ENCODE results near the gene SPEF2. TPM values are rescaled to one million over a fixed set of nuclear protein-coding genes. Genes with fewer than 3 reads are reported as not detected.

The SPEF2 gene
- total RNA-seq, 1 experiment from 2014 or later: 0.87 TPM

DNA sequence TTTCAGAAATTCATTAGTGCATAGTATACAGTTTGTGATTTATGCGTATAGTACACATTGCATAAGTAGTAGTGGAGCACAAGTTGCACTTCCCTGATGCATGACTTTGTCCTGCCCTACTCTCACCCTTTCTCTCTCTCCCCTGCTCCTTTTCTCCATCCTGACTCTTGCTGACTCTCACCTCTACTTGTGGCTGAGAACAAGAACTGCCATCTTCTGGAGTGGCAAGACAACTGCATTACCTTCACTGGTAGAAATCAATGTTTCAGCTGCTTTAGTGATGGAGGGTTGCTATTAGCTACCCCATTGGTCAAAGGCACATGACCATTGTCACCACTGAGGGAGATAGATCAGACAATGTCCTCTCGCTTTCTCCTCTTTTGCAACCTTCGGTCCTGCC lies 26.9 kb downstream of the SPEF2 start:
- ATAC-seq: no peak
- DNase-seq (ENCODE audit: low read depth, low spot score): no peak
- POLR2A ChIA-PET: no interaction called here

GRCh38 chr5:35647128-35647527 lies 29.5 kb downstream of the SPEF2 start:
- DNase-seq (ENCODE audit: low read depth, low spot score): no peak
- Histone ChIP-seq H3K4me1 (ENCODE audit: control insufficient read depth, insufficient read depth, low read length) (no peaks in the 10 kb centered on the region), H3K36me3 (ENCODE audit: control insufficient read depth, insufficient read depth, low read length) (no peaks in the 10 kb centered on the region), H3K27me3 (ENCODE audit: control insufficient read depth, insufficient read depth, low read length) (no peaks in the 10 kb centered on the region), H3K4me3 (ENCODE audit: low read depth in 2 of 2, low read length in 2 of 2) (no peak overlapping the region), H3K27ac (ENCODE audit: low read length) (no peak overlapping the region), H3K9me3 (ENCODE audit: control insufficient read depth, insufficient read depth, low read depth, low read length) (no peaks in the 10 kb centered on the region)
- ATAC-seq: no peak
- ChIA-PET POLR2A (no interaction called here), CTCF (interaction anchor here (0.9 kb wide), 1 partner anchor 50 kb away, joined by 8 read pairs; no protein-coding TSS in a partner anchor)
- no peak for TF ChIP-seq TCF7L2 (IDR thresholded peaks at IDR 0.05; ENCODE audit: low read depth, low read length)
- no peak for TF ChIP-seq REST (IDR thresholded peaks at IDR 0.05; ENCODE audit: insufficient read depth in 1 of 2, low read depth in 2 of 2, low read length in 1 of 2)
- no TSS peak for BruUV-seq (replicated peaks)
- intact Hi-C loops (cut with micrococcal nuclease; ENCODE audit: unreplicated experiment): no loop called here
- in situ Hi-C loops (cut with HindIII; ENCODE audit: low pct_unique_long_range_greater_than_20kb, low sequenced_read_pairs): no loop called here

More for the DNA sequence above, 26.9 kb downstream of the SPEF2 start:
- no peaks in the 10 kb centered on the region for H3K27me3 ChIP-seq (ENCODE audit: control insufficient read depth, insufficient read depth, low read length)
- H3K27ac ChIP-seq (ENCODE audit: low read length): no peak overlapping the region
- no peaks in the 10 kb centered on the region for H3K4me1 ChIP-seq (ENCODE audit: control insufficient read depth, insufficient read depth, low read length)
- BruUV-seq (replicated peaks): no TSS peak
- in situ Hi-C loops (cut with HindIII; ENCODE audit: low pct_unique_long_range_greater_than_20kb, low sequenced_read_pairs): no loop called here
- H3K36me3 ChIP-seq (ENCODE audit: control insufficient read depth, insufficient read depth, low read length): no peaks in the 10 kb centered on the region
- no peak overlapping the region for H3K4me3 ChIP-seq (ENCODE audit: low read depth in 2 of 2, low read length in 2 of 2)
- H3K9me3 ChIP-seq (ENCODE audit: control insufficient read depth, insufficient read depth, low read depth, low read length): no peaks in the 10 kb centered on the region
- CTCF ChIA-PET: no interaction called here
- TF ChIP-seq, protein P1, sequence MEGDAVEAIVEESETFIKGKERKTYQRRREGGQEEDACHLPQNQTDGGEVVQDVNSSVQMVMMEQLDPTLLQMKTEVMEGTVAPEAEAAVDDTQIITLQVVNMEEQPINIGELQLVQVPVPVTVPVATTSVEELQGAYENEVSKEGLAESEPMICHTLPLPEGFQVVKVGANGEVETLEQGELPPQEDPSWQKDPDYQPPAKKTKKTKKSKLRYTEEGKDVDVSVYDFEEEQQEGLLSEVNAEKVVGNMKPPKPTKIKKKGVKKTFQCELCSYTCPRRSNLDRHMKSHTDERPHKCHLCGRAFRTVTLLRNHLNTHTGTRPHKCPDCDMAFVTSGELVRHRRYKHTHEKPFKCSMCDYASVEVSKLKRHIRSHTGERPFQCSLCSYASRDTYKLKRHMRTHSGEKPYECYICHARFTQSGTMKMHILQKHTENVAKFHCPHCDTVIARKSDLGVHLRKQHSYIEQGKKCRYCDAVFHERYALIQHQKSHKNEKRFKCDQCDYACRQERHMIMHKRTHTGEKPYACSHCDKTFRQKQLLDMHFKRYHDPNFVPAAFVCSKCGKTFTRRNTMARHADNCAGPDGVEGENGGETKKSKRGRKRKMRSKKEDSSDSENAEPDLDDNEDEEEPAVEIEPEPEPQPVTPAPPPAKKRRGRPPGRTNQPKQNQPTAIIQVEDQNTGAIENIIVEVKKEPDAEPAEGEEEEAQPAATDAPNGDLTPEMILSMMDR (IDR thresholded peaks at IDR 0.05): no peak
- TF ChIP-seq SIN3A (IDR thresholded peaks at IDR 0.05; ENCODE audit: borderline replicate concordance, insufficient read depth, low read depth, low read length) (no peak), REST (IDR thresholded peaks at IDR 0.05; ENCODE audit: insufficient read depth in 1 of 2, low read depth in 2 of 2, low read length in 1 of 2) (no peak), TCF7L2 (IDR thresholded peaks at IDR 0.05; ENCODE audit: low read depth, low read length) (no peak), POLR2AphosphoS5 (IDR thresholded peaks at IDR 0.05; ENCODE audit: low read depth, low read length) (no peak)
- intact Hi-C loops (cut with micrococcal nuclease; ENCODE audit: unreplicated experiment): no loop called here
